CD8-positive, alpha-beta memory T cell (primary cell): ENCODE data around the gene ADM5. TPM values are rescaled to one million over a fixed set of nuclear protein-coding genes. Genes with fewer than 3 reads are reported as not detected.

Experiments used
- CTCF ChIA-PET: fragments of 350-600 bp; sonication (Branson Sonifier 250); formaldehyde crosslinking; loops from one replicate; lab custom pipeline; 2021; ENCODE audit warnings: antibody characterized with exemption; lab: Charles Lee
- POLR2A ChIA-PET: fragments of 350-600 bp; sonication (Branson Sonifier 250); formaldehyde crosslinking; loops from one replicate; lab custom pipeline; 2021; ENCODE audit warnings: antibody characterized with exemption; lab: Charles Lee
- DNase-seq, 5 donors: peaks; one replicate each; pipeline versions ENCODE4 v3.0.0 to v3.0.0-alpha.2; 2020 to 2022; ENCODE audit warnings: mixed read lengths in 1 of 5
- H3K27ac ChIP-seq: one replicate; pipeline ENCODE4 v1.7.0; 2013; ENCODE audit warnings: low read depth, mild to moderate bottlenecking, low read length, moderate library complexity
- H3K27me3 ChIP-seq: 2 replicates; pipeline ENCODE4 v1.7.0; 2013; ENCODE audit warnings: low read length, mild to moderate bottlenecking; ENCODE audit not compliant: insufficient read depth, poor library complexity, severe bottlenecking
- H3K36me3 ChIP-seq: 2 replicates; pipeline ENCODE4 v1.7.0; 2013; ENCODE audit warnings: mild to moderate bottlenecking, low read length, moderate library complexity; ENCODE audit not compliant: insufficient read depth
- H3K4me1 ChIP-seq: 2 replicates; pipeline ENCODE4 v1.7.0; 2013; ENCODE audit warnings: mild to moderate bottlenecking, low read length, moderate library complexity; ENCODE audit not compliant: insufficient read depth
- H3K4me3 ChIP-seq: 2 replicates; pipeline ENCODE4 v1.7.0; 2013; ENCODE audit warnings: mild to moderate bottlenecking, low read length
- H3K9me3 ChIP-seq: 2 replicates; pipeline ENCODE4 v1.7.0; 2013; ENCODE audit warnings: mild to moderate bottlenecking, low read length
- H3K27ac Mint-ChIP-seq, 8 donors: one replicate each; pipeline ENCODE4 v1.8.0; 2020 to 2021; ENCODE audit warnings: mixed read lengths in 8 of 8, mild to moderate bottlenecking in 6 of 8, inconsistent platforms in 3 of 8, moderate library complexity in 3 of 8
- H3K27me3 Mint-ChIP-seq, 2 donors: one replicate each; pipeline ENCODE4 v1.8.0; 2020 to 2021; ENCODE audit warnings: mixed read lengths in 2 of 2, mild to moderate bottlenecking in 1 of 2, moderate library complexity in 1 of 2
- H3K36me3 Mint-ChIP-seq, 3 donors: one replicate each; pipeline ENCODE4 v1.8.0; 2020 to 2021; ENCODE audit warnings: mixed read lengths in 3 of 3, inconsistent platforms in 1 of 3, mild to moderate bottlenecking in 1 of 3
- H3K4me1 Mint-ChIP-seq, 3 donors: one replicate each; pipeline ENCODE4 v1.8.0; 2020 to 2021; ENCODE audit warnings: mixed read lengths in 3 of 3, inconsistent platforms in 1 of 3, mild to moderate bottlenecking in 1 of 3
- H3K4me3 Mint-ChIP-seq, 7 donors: one replicate each; pipeline ENCODE4 v1.8.0; 2020 to 2021; ENCODE audit warnings: mixed read lengths in 7 of 7, mild to moderate bottlenecking in 6 of 7, moderate library complexity in 4 of 7, inconsistent platforms in 2 of 7
- H3K9me3 Mint-ChIP-seq, 5 donors: one replicate each; pipeline ENCODE4 v1.8.0; 2020 to 2022; ENCODE audit warnings: mixed read lengths in 5 of 5, mild to moderate bottlenecking in 3 of 5, moderate library complexity in 2 of 5, inconsistent platforms in 1 of 5
- polyA plus RNA-seq: library from polyadenylated mRNA; unstranded; fragments of 300-500 nt; fragmentation: Illumina TruSeq; gene quantifications from one replicate; pipeline ENCODE4 v1.2.3, GENCODE V29; 2021
- total RNA-seq, 2 experiments: library from RNA; stranded (reverse); gene quantifications; one replicate each; pipeline ENCODE4 v1.2.3, GENCODE V29; 2021

Gene ADM5, protein sequence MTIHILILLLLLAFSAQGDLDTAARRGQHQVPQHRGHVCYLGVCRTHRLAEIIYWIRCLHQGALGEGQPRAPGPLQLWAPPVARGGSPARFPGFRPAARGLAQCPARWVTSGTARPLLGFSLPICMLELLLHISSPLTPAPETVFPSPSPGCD
- total RNA-seq (1 to 10 TPM; 6.9 to 7.2 TPM), polyA plus RNA-seq (0.91 TPM)

DNA sequence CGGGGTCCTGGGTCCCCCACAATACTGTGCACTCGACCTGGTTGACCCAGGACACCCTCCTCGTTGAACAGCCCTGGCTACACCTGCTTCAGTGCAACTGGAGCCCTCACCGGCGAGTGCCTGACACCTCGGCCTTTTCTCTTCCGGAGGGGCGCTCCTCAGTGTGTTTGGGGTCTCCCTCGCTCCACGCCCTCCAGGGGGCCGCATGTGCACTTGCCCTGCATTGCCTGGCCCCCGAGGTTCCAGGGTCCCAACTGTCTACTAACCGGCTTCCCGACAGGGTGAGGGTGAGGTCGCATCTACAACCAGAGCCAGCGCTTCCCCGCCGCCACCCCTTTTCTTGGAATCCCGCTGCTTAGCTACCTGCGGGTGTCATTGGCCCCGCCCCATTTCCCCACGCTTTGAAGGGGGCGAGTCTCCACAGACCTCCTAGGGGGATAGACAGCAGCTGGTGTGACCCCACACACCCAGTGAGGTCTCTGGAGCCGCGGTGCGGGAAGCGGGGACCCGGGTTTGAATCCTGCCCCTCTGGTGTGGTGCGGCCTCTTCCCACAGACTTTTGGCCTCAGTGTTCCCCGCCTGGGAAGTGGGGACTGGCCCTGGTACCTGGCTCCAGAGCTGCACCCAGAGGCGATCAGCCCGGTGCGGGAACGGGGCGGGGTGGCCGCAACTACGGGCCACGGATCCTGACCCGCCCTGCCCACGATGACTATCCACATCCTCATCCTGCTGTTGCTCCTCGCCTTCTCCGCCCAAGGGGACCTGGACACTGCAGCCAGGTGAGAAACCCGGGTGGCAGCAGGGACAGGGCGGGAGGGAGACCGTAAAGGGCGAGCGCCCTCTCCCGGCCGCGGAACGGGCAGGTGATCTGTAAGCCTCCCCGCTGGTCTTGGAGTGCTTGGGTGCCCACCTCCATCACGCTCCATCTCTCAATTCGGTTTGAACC is at the start of gene ADM5:
Gene ADM5, plus strand, starts transcription at position 462 of the 946 bp plus-strand sequence. Its CDS starts 244 bp downstream, at position 706.
- Mint-ChIP-seq H3K9me3 (no peaks in the 10 kb centered on the region), H3K27ac (peak within 1 kb of the TSS in 5 of 8 donors; percentile 6 to 58 (median 50)), H3K27me3 (peaks cover 19 to 21% of the 10 kb centered on the region in 2 donors), H3K4me3 (peak within 1 kb of the TSS; percentile 80 to 87 (median 84)), H3K4me1 (peaks cover 14 to 31% (median 14%) of the 10 kb centered on the region in 3 donors), H3K36me3 (peaks cover 3 to 35% (median 4%) of the 10 kb centered on the region in 3 donors)
- POLR2A ChIA-PET = no interaction called here
- peak in 1 of 5 donors; percentile 15 for DNase-seq
- no peaks in the 10 kb centered on the region for H3K9me3 ChIP-seq
- no peaks in the 10 kb centered on the region for H3K27me3 ChIP-seq
- peaks cover 7% of the 10 kb centered on the region for H3K36me3 ChIP-seq
- H3K4me1 ChIP-seq = peaks cover 17% of the 10 kb centered on the region
- peak within 1 kb of the TSS; percentile 47 for H3K4me3 ChIP-seq
- CTCF ChIA-PET = interaction anchor here (1.4 kb wide), 1 partner anchor 8 kb away, joined by 3 read pairs; no protein-coding TSS in a partner anchor
- no peak within 1 kb of the TSS for H3K27ac ChIP-seq

DNA sequence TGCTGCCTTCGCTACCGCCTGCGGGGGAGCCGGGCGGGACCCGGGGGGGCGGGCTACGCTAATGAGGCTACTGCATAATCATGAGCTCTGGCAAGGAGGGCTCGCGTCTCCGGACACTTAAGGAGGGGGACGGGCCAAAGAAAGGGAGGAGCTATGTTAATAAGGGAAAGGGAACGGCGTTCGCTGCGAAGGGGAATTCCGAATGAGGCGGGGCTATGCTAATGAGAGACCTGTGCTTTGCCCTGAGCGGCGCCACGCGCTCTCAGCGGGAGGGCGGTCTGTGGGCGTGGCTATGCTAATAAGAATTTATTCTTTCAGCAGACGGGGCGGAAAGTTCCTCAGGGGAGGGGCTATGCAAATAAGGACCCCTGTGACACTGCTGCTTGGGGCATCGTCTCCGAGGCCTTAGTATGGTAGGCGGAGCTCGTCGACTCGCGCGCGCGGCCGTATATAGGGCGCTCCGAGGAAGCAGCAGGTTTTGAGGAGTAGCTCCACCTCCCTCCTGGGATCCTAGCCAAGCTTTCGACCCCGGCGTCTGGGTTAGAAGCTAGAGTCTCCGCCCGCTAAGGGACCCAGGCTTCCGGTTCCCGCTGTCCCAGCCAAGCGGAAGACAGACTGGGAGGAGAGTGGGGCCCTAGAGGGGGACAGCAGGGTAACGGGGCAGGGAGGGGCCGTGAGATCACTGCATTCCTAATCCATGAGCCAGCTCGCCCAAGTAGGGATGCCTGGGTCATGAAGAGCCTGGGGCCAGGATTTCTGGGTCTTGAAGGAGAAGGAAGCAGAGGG is 49.1 kb upstream of the ADM5 start, which contains the start of gene RRAS:
Gene RRAS, minus strand, starts transcription at position 31 of the 786 bp plus-strand sequence. CDS start 45 bp downstream, outside the sequence.
- Mint-ChIP-seq H3K36me3 (peaks cover 0 to 19% (median 0%) of the 10 kb centered on the region in 3 donors), H3K27me3 (peaks cover 0 to 3% of the 10 kb centered on the region in 2 donors), H3K27ac (peak within 1 kb of the TSS; percentile 94 to 99 (median 98)), H3K9me3 (no peaks in the 10 kb centered on the region), H3K4me3 (peak within 1 kb of the TSS; percentile 85 to 97 (median 95)), H3K4me1 (peaks cover 52 to 67% (median 61%) of the 10 kb centered on the region in 3 donors)
- peak within 1 kb of the TSS; percentile 94 for H3K27ac ChIP-seq
- H3K27me3 ChIP-seq = no peaks in the 10 kb centered on the region
- no peaks in the 10 kb centered on the region for H3K36me3 ChIP-seq
- H3K4me3 ChIP-seq = peak within 1 kb of the TSS; percentile 87
- ChIA-PET CTCF (interaction anchor here (0.9 to 2.7 kb wide), 13 partner anchors 15 to 236 kb away, joined by 3 to 18 read pairs (median 4); partner anchors contain the start of genes AKT1S1, BCL2L12, IRF3 and NOSIP), POLR2A (interaction anchor here (0.5 to 5.2 kb wide), 20 partner anchors 10 to 305 kb away, joined by 3 to 61 read pairs (median 4); partner anchors contain the start of genes AKT1S1, ALDH16A1, BCL2L12 and CD37)
- H3K4me1 ChIP-seq = peaks cover 37% of the 10 kb centered on the region
- H3K9me3 ChIP-seq = no peaks in the 10 kb centered on the region
- DNase-seq = peak; percentile 99 to 100 (median 99)

DNA sequence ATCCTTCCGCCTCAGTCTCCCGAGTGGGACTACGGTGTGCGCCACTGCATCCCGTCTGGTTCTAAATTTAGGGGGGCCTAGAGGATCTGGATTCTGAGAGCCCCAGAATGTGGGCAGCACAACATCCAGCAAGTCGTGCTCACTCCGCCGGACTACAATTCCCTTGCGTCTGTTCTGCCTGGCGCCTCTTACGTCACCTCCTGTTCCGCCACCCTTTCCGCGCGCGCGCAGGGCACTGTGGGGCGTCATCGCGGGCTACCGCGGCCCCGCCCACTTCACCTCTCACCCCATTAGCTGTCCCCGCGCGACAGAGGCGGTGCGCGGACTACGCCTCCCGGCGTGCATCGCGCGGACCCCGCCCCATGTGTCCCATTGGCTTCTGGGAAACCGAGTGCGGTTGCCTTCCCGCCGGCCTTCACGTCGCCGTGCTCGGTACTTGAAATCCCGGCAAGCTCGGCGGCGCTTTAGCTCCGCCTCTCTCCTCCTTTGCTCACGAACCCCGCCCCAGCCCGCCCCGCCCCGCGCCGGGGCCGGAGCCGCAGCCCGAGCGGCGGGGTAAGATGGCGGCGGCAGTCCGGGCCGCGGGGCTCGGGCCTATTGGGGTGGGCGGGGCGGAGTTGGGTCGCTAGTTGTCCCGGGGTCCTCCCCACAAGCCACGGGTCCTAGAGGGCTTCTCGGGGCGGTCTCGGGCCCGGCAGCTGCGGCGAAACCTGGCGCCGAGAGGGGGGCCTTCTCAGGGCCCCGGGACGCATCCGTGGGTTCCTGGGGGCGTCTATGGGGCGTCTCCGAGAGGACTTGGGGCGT is 47.5 kb upstream of the ADM5 start, which contains the start of gene SCAF1:
Gene SCAF1, plus strand, starts transcription at position 522 of the 804 bp plus-strand sequence. CDS start 2,818 bp downstream, outside the sequence.
- peak within 1 kb of the TSS; percentile 87 for H3K4me3 ChIP-seq
- Mint-ChIP-seq H3K36me3 (peaks cover 0 to 35% (median 0%) of the 10 kb centered on the region in 3 donors), H3K4me3 (peak within 1 kb of the TSS; percentile 85 to 97 (median 95)), H3K27ac (peak within 1 kb of the TSS; percentile 94 to 99 (median 98)), H3K27me3 (peaks cover 0 to 3% of the 10 kb centered on the region in 2 donors), H3K9me3 (no peaks in the 10 kb centered on the region), H3K4me1 (peaks cover 53 to 80% (median 63%) of the 10 kb centered on the region in 3 donors)
- H3K27me3 ChIP-seq = no peaks in the 10 kb centered on the region
- no peaks in the 10 kb centered on the region for H3K9me3 ChIP-seq
- CTCF ChIA-PET = interaction anchor here (1.0 to 2.8 kb wide), 5 partner anchors 14 to 95 kb away, joined by 3 to 18 read pairs (median 13); partner anchors contain the start of genes BCL2L12 and IRF3
- POLR2A ChIA-PET = interaction anchor here (0.6 to 5.2 kb wide), 9 partner anchors 22 to 209 kb away, joined by 4 to 61 read pairs (median 6); partner anchors contain the start of genes ALDH16A1, BCL2L12, IRF3 and PTOV1
- DNase-seq = peak; percentile 99 to 100 (median 99)
- H3K4me1 ChIP-seq = peaks cover 37% of the 10 kb centered on the region
- peak within 1 kb of the TSS; percentile 94 for H3K27ac ChIP-seq
- H3K36me3 ChIP-seq = peaks cover 2% of the 10 kb centered on the region

DNA sequence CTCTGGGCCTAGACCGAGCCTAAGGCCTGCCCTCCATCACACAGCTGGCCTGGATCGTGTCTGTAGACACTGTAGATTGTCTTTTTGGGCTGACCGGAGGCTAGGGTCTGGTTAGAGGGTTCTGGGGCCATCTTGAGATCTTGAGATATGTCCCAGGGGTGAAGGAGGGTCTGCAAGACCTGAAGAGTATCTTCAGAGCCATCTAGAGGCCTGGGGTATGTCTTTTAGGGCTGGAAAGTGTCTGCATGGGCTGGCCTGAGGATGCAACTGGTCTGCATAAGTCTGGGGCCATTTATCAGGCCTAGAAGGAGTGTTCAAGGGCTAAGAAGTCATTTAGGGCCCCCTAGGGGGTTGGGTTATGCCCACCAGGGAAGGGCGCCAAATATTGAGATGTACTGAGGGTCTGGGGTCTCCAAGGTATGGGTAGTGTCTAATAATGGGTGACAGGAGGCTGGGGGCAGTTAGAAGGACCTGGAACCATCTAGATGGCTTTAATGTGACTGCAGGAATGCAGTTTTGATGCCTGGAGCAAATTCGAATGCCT is 46.8 kb upstream of the ADM5 start:
- Histone ChIP-seq H3K4me1 (peaks cover 37% of the 10 kb centered on the region), H3K4me3 (peak overlapping the region; percentile 67), H3K27me3 (no peaks in the 10 kb centered on the region), H3K27ac (peak overlapping the region; percentile 90), H3K9me3 (no peaks in the 10 kb centered on the region), H3K36me3 (peaks cover 7% of the 10 kb centered on the region)
- ChIA-PET POLR2A (interaction anchor here (1.2 to 5.2 kb wide), 8 partner anchors 21 to 209 kb away, joined by 4 to 61 read pairs (median 6); partner anchors contain the start of genes ALDH16A1, BCL2L12, IRF3 and PTOV1), CTCF (interaction anchor here (1.0 to 2.8 kb wide), 5 partner anchors 13 to 96 kb away, joined by 3 to 14 read pairs (median 4); partner anchors contain the start of gene PRMT1)
- peak overlapping the region; percentile 85 to 97 (median 95) for H3K4me3 Mint-ChIP-seq
- H3K9me3 Mint-ChIP-seq = no peaks in the 10 kb centered on the region
- H3K27ac Mint-ChIP-seq = peak overlapping the region; percentile 94 to 99 (median 98)
- peaks cover 54 to 80% (median 65%) of the 10 kb centered on the region in 3 donors for H3K4me1 Mint-ChIP-seq
- DNase-seq = no peak
- H3K36me3 Mint-ChIP-seq = peaks cover 0 to 42% (median 0%) of the 10 kb centered on the region in 3 donors
- H3K27me3 Mint-ChIP-seq = peaks cover 0 to 3% of the 10 kb centered on the region in 2 donors

DNA sequence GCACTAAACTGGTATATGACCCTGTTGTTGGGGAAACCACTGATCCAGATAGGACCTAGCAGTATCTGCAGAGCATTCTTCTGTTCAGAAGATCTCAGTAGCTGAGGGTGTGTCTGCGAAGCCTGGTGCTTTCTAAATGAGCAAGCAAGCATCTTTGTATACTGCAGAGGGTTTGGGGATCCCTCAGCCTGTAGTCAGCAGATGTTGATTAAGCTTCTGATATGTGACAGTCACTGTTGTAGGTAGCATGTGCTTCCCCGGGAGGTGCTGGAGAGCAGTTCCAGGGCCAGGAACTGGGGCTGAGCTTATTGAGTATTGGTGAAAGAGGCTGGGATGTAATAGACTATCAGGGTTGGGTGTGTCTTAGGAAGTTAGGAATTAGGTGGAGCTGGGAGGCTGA is 45.9 kb upstream of the ADM5 start:
- Histone ChIP-seq H3K36me3 (peaks cover 7% of the 10 kb centered on the region), H3K4me1 (peaks cover 32% of the 10 kb centered on the region), H3K27me3 (no peaks in the 10 kb centered on the region), H3K27ac (no peak overlapping the region), H3K9me3 (no peaks in the 10 kb centered on the region), H3K4me3 (no peak overlapping the region)
- peak overlapping the region; percentile 85 to 97 (median 95) for H3K4me3 Mint-ChIP-seq
- no peaks in the 10 kb centered on the region for H3K9me3 Mint-ChIP-seq
- peaks cover 0 to 47% (median 0%) of the 10 kb centered on the region in 3 donors for H3K36me3 Mint-ChIP-seq
- peak overlapping the region; percentile 12 to 98 (median 96) for H3K27ac Mint-ChIP-seq
- ChIA-PET POLR2A (interaction anchor here (5.2 kb wide), 1 partner anchor 21 kb away, joined by 61 read pairs; the partner anchor contains the start of genes BCL2L12 and IRF3), CTCF (interaction anchor here (1.1 to 2.8 kb wide), 5 partner anchors 12 to 35 kb away, joined by 3 to 14 read pairs (median 4); partner anchors contain the start of gene PRMT1)
- H3K27me3 Mint-ChIP-seq = peaks cover 0 to 3% of the 10 kb centered on the region in 2 donors
- DNase-seq = no peak
- peaks cover 48 to 72% (median 57%) of the 10 kb centered on the region in 3 donors for H3K4me1 Mint-ChIP-seq

DNA sequence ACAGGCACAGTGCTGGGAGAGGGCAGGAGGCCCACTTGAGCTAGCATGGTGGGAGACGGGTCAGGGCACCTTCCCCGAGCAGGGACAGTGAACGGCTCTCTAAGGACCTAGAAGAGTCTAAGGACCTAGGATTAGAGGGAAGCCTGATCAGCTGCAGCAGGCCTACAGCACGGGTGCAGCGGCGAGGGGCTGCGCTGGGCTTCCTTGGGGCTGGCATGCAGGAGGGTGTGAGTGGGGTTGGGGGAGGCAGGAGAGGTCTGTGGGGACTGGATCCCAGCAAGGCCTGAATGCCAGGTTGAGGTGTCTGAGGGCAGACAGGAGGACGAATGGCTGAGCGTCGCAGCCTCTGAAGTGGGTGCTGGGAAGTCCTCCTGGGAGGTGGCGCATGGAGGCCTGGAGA is 43.8 kb upstream of the ADM5 start:
- ChIA-PET CTCF (no interaction called here), POLR2A (interaction anchor here (1.2 kb wide), 1 partner anchor 9 kb away, joined by 4 read pairs; no protein-coding TSS in a partner anchor)
- H3K4me1 ChIP-seq = peaks cover 23% of the 10 kb centered on the region
- DNase-seq = no peak
- H3K4me3 ChIP-seq = no peak overlapping the region
- no peak overlapping the region for H3K27ac ChIP-seq
- Mint-ChIP-seq H3K27me3 (peaks cover 0 to 3% of the 10 kb centered on the region in 2 donors), H3K36me3 (peaks cover 0 to 62% (median 0%) of the 10 kb centered on the region in 3 donors), H3K4me3 (no peak overlapping the region), H3K27ac (peak overlapping the region in 2 of 8 donors; percentile 48 to 75), H3K9me3 (no peaks in the 10 kb centered on the region), H3K4me1 (peaks cover 36 to 54% (median 40%) of the 10 kb centered on the region in 3 donors)
- H3K36me3 ChIP-seq = peaks cover 17% of the 10 kb centered on the region
- no peaks in the 10 kb centered on the region for H3K27me3 ChIP-seq
- H3K9me3 ChIP-seq = no peaks in the 10 kb centered on the region
